DOHH2 (cell line): Measurements from ENCODE around the gene C1D.

Experiments
- CTCF ChIP-seq: fragments of 200-600 bp; sonication (generic); IDR thresholded peaks from one replicate; pipeline ENCODE4 v1.5.1; 2014; ENCODE audit warnings: antibody characterized with exemption, mild to moderate bottlenecking, low read depth, low read length; ENCODE audit not compliant: poor library complexity, severe bottlenecking
- EZH2phosphoT487 ChIP-seq: fragments of 200-600 bp; sonication (generic); IDR thresholded peaks from 2 replicates; pipeline ENCODE4 v1.6.1; 2017; ENCODE audit warnings: borderline replicate concordance, mild to moderate bottlenecking, antibody characterized with exemption, low read length, moderate library complexity, mixed read lengths

GRCh38 chr2:68031043-68031442 lies 31.8 kb downstream of the C1D start:
- no peak for TF ChIP-seq CTCF
- TF ChIP-seq EZH2phosphoT487, result no peak
